Measurements from ENCODE around the gene MCC.
A peak's percentile ranks its signal among the peaks of the same experiment; 100 is the strongest.

The MCC gene

DNA sequence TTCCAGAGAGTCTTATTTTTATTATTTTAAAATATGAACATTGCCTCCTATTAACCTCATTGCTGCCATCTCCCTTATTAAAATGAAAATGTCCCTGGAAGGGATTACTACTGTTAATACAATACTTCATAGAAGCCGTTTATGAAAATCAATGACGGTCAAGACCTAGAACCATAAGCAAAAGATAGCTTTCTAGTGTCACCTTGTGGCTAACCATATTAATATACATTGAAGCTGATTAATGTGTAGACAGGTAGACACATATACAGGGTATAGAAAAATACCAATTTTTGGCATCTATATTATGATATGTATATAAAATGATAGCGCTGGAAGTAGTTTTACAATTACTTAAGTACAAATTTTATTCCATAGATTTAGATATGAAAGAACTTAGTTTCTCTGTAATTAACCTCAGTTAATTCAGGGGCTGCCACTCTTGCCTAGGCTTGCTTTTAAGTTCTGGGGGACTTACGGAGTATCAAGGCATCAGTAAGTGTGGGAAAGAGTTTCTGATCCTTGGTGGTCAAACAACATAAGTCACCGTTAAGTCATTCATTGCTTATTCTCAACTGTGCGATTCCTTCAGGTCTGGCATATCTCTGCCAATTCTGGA, 22.7 kb upstream of the MCC start:
- peak; percentile 34 for ATAC-seq
- TF ChIP-seq TOX (CRISPR knock-in tag; IDR thresholded peaks at IDR 0.05; ENCODE audit: borderline replicate concordance) (no peak), SNAI2 (CRISPR knock-in tag; IDR thresholded peaks at IDR 0.05) (no peak), ZC3H10 (CRISPR knock-in tag; IDR thresholded peaks at IDR 0.05) (no peak), ZNF565 (CRISPR knock-in tag; conservative IDR thresholded peaks at IDR 0.05; ENCODE audit: low read depth) (no peak)
- TF ChIP-seq, protein P1, sequence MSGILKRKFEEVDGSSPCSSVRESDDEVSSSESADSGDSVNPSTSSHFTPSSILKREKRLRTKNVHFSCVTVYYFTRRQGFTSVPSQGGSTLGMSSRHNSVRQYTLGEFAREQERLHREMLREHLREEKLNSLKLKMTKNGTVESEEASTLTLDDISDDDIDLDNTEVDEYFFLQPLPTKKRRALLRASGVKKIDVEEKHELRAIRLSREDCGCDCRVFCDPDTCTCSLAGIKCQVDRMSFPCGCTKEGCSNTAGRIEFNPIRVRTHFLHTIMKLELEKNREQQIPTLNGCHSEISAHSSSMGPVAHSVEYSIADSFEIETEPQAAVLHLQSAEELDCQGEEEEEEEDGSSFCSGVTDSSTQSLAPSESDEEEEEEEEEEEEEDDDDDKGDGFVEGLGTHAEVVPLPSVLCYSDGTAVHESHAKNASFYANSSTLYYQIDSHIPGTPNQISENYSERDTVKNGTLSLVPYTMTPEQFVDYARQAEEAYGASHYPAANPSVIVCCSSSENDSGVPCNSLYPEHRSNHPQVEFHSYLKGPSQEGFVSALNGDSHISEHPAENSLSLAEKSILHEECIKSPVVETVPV (CRISPR knock-in tag; IDR thresholded peaks at IDR 0.05): no peak
- TF ChIP-seq, protein P2, sequence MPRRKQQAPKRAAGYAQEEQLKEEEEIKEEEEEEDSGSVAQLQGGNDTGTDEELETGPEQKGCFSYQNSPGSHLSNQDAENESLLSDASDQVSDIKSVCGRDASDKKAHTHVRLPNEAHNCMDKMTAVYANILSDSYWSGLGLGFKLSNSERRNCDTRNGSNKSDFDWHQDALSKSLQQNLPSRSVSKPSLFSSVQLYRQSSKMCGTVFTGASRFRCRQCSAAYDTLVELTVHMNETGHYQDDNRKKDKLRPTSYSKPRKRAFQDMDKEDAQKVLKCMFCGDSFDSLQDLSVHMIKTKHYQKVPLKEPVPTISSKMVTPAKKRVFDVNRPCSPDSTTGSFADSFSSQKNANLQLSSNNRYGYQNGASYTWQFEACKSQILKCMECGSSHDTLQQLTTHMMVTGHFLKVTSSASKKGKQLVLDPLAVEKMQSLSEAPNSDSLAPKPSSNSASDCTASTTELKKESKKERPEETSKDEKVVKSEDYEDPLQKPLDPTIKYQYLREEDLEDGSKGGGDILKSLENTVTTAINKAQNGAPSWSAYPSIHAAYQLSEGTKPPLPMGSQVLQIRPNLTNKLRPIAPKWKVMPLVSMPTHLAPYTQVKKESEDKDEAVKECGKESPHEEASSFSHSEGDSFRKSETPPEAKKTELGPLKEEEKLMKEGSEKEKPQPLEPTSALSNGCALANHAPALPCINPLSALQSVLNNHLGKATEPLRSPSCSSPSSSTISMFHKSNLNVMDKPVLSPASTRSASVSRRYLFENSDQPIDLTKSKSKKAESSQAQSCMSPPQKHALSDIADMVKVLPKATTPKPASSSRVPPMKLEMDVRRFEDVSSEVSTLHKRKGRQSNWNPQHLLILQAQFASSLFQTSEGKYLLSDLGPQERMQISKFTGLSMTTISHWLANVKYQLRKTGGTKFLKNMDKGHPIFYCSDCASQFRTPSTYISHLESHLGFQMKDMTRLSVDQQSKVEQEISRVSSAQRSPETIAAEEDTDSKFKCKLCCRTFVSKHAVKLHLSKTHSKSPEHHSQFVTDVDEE (CRISPR knock-in tag; IDR thresholded peaks at IDR 0.05): no peak
- TF ChIP-seq, protein P3, sequence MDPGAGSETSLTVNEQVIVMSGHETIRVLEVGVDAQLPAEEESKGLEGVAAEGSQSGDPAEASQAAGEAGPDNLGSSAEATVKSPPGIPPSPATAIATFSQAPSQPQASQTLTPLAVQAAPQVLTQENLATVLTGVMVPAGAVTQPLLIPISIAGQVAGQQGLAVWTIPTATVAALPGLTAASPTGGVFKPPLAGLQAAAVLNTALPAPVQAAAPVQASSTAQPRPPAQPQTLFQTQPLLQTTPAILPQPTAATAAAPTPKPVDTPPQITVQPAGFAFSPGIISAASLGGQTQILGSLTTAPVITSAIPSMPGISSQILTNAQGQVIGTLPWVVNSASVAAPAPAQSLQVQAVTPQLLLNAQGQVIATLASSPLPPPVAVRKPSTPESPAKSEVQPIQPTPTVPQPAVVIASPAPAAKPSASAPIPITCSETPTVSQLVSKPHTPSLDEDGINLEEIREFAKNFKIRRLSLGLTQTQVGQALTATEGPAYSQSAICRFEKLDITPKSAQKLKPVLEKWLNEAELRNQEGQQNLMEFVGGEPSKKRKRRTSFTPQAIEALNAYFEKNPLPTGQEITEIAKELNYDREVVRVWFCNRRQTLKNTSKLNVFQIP (CRISPR knock-in tag; IDR thresholded peaks at IDR 0.05; ENCODE audit: borderline replicate concordance, low read depth): no peak

DNA sequence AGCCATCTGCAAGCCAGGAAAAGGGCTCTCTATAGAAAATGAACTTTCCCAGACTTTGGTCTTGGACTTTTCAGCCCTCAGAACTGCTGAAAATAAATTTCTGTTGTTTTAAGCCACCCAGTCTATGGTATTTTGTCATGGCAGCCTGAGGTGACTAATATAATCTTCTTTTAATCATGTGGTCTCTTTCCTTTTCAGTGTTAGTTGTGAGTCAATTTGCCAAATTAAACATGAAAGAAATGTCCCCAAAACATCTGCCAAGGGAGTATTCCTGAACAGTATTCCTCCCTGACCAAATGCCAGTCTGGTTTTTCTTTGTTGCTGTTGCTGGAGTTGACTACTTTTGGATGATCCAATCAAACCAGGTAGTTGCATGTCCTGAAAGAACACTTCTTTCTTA, 20.5 kb upstream of the MCC start:
- TF ChIP-seq ZFP3 (CRISPR knock-in tag; IDR thresholded peaks at IDR 0.05): no peak
- no peak for TF ChIP-seq TCF4 (CRISPR knock-in tag; IDR thresholded peaks at IDR 0.05; ENCODE audit: borderline replicate concordance)
- no peak for TF ChIP-seq PPARA (CRISPR knock-in tag; IDR thresholded peaks at IDR 0.05; ENCODE audit: borderline replicate concordance)
- no peak for TF ChIP-seq GLIS3 (CRISPR knock-in tag; IDR thresholded peaks at IDR 0.05)
- TF ChIP-seq, protein P1 (CRISPR knock-in tag; IDR thresholded peaks at IDR 0.05): no peak
- TF ChIP-seq, protein P2 (CRISPR knock-in tag; IDR thresholded peaks at IDR 0.05): no peak
- TF ChIP-seq ZFP30 (CRISPR knock-in tag; IDR thresholded peaks at IDR 0.05): no peak
- TF ChIP-seq ISL1 (CRISPR knock-in tag; IDR thresholded peaks at IDR 0.05): no peak
- no peak for TF ChIP-seq RARB (CRISPR knock-in tag; IDR thresholded peaks at IDR 0.05)
- TF ChIP-seq ZC3H10 (CRISPR knock-in tag; IDR thresholded peaks at IDR 0.05): no peak
- ATAC-seq: no peak

DNA sequence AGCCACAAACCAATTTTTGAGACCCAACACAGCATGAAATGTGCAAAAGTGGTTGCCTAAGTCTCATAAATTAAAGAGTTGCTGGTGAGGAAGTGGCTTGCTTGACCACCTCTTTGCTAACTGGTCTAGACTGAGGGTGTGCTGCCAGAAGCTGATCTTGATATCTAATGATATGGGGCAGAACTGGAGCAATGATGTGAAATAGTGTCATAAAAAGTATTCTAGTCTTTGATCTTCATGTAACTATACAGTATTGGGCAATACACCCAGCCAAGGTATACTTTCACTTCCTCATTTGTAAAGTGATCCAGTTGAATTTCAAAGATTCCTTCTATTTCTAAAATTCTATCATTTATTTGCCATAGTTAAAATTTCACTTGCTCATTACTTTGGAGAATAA, 19.3 kb upstream of the MCC start:
- ATAC-seq: no peak
- no peak for TF ChIP-seq ARNTL (CRISPR knock-in tag; IDR thresholded peaks at IDR 0.05; ENCODE audit: borderline replicate concordance, low read depth)
- TF ChIP-seq, protein P4, sequence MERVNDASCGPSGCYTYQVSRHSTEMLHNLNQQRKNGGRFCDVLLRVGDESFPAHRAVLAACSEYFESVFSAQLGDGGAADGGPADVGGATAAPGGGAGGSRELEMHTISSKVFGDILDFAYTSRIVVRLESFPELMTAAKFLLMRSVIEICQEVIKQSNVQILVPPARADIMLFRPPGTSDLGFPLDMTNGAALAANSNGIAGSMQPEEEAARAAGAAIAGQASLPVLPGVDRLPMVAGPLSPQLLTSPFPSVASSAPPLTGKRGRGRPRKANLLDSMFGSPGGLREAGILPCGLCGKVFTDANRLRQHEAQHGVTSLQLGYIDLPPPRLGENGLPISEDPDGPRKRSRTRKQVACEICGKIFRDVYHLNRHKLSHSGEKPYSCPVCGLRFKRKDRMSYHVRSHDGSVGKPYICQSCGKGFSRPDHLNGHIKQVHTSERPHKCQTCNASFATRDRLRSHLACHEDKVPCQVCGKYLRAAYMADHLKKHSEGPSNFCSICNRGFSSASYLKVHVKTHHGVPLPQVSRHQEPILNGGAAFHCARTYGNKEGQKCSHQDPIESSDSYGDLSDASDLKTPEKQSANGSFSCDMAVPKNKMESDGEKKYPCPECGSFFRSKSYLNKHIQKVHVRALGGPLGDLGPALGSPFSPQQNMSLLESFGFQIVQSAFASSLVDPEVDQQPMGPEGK (CRISPR knock-in tag; IDR thresholded peaks at IDR 0.05; ENCODE audit: borderline replicate concordance): no peak
- TF ChIP-seq ZNF565 (CRISPR knock-in tag; conservative IDR thresholded peaks at IDR 0.05; ENCODE audit: low read depth): no peak
- TF ChIP-seq, protein P3 (CRISPR knock-in tag; IDR thresholded peaks at IDR 0.05; ENCODE audit: borderline replicate concordance, low read depth): no peak
- TF ChIP-seq, protein P5, sequence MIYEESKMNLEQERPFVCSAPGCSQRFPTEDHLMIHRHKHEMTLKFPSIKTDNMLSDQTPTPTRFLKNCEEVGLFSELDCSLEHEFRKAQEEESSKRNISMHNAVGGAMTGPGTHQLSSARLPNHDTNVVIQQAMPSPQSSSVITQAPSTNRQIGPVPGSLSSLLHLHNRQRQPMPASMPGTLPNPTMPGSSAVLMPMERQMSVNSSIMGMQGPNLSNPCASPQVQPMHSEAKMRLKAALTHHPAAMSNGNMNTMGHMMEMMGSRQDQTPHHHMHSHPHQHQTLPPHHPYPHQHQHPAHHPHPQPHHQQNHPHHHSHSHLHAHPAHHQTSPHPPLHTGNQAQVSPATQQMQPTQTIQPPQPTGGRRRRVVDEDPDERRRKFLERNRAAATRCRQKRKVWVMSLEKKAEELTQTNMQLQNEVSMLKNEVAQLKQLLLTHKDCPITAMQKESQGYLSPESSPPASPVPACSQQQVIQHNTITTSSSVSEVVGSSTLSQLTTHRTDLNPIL (CRISPR knock-in tag; IDR thresholded peaks at IDR 0.05; ENCODE audit: low read depth): no peak
- no peak for TF ChIP-seq ZNF8 (CRISPR knock-in tag; IDR thresholded peaks at IDR 0.05)
- no peak for TF ChIP-seq CSDC2 (CRISPR knock-in tag; IDR thresholded peaks at IDR 0.05)
- TF ChIP-seq ISL1 (CRISPR knock-in tag; IDR thresholded peaks at IDR 0.05): no peak
- TF ChIP-seq ESRRG (CRISPR knock-in tag; IDR thresholded peaks at IDR 0.05): no peak
- TF ChIP-seq GLIS3 (CRISPR knock-in tag; IDR thresholded peaks at IDR 0.05): no peak
